ENCODE results near the gene GNA12.
"Not testable (repeated sequence)": the region's sequence is repeated elsewhere in the genome, so short reads cannot be mapped to it uniquely, and the experiment has no call there.

The GNA12 gene

GRCh38 chr7:2687881-2688318 is 156.2 kb downstream of the GNA12 start, which contains the start of gene AMZ1:
Gene AMZ1, plus strand, starts transcription at chr7:2688202. Its CDS starts 12,250 bp downstream, at chr7:2700452.
- H3K9ac ChIP-seq (ENCODE audit: low read depth in 1 of 2, low read length in 2 of 2): no peak within 1 kb of the TSS
- no peak within 1 kb of the TSS for H3K4me3 ChIP-seq (ENCODE audit: low read length in 2 of 2)
- no peaks in the 10 kb centered on the region for H3K36me3 ChIP-seq (ENCODE audit: control insufficient read depth in 2 of 2, insufficient read depth in 2 of 2, low read length in 2 of 2)
- no peak within 1 kb of the TSS for H3K27ac ChIP-seq (ENCODE audit: low read depth in 2 of 2, low read length in 2 of 2)
- peaks cover 34 to 49% of the 10 kb centered on the region in 2 donors for H3K27me3 ChIP-seq (ENCODE audit: control insufficient read depth in 2 of 2, insufficient read depth in 2 of 2, low read length in 2 of 2)
- peaks cover 0 to 7% of the 10 kb centered on the region in 2 donors for H3K4me1 ChIP-seq (ENCODE audit: control insufficient read depth in 2 of 2, insufficient read depth in 2 of 2, low read length in 2 of 2)
- H3K9me3 ChIP-seq (ENCODE audit: control insufficient read depth in 2 of 2, low read length in 2 of 2): no peaks in the 10 kb centered on the region

GRCh38 chr7:2687338-2687869 is 156.7 kb downstream of the GNA12 start:
- Histone ChIP-seq H3K9ac (ENCODE audit: low read depth in 1 of 2, low read length in 2 of 2) (no peak overlapping the region), H3K4me3 (ENCODE audit: low read length in 2 of 2) (no peak overlapping the region), H3K36me3 (ENCODE audit: control insufficient read depth in 2 of 2, insufficient read depth in 2 of 2, low read length in 2 of 2) (no peaks in the 10 kb centered on the region), H3K9me3 (ENCODE audit: control insufficient read depth in 2 of 2, low read length in 2 of 2) (no peaks in the 10 kb centered on the region), H3K27ac (ENCODE audit: low read depth in 2 of 2, low read length in 2 of 2) (no peak overlapping the region), H3K4me1 (ENCODE audit: control insufficient read depth in 2 of 2, insufficient read depth in 2 of 2, low read length in 2 of 2) (peaks cover 0 to 2% of the 10 kb centered on the region in 2 donors), H3K27me3 (ENCODE audit: control insufficient read depth in 2 of 2, insufficient read depth in 2 of 2, low read length in 2 of 2) (peaks cover 34 to 45% of the 10 kb centered on the region in 2 donors)

GRCh38 chr7:2686101-2686500 is 158.0 kb downstream of the GNA12 start:
- Histone ChIP-seq H3K27ac (ENCODE audit: low read depth in 2 of 2, low read length in 2 of 2) (no peak overlapping the region), H3K27me3 (ENCODE audit: control insufficient read depth in 2 of 2, insufficient read depth in 2 of 2, low read length in 2 of 2) (peaks cover 31 to 43% of the 10 kb centered on the region in 2 donors), H3K9ac (ENCODE audit: low read depth in 1 of 2, low read length in 2 of 2) (no peak overlapping the region), H3K36me3 (ENCODE audit: control insufficient read depth in 2 of 2, insufficient read depth in 2 of 2, low read length in 2 of 2) (no peaks in the 10 kb centered on the region), H3K9me3 (ENCODE audit: control insufficient read depth in 2 of 2, low read length in 2 of 2) (no peaks in the 10 kb centered on the region), H3K4me3 (ENCODE audit: low read length in 2 of 2) (no peak overlapping the region), H3K4me1 (ENCODE audit: control insufficient read depth in 2 of 2, insufficient read depth in 2 of 2, low read length in 2 of 2) (peaks cover 0 to 2% of the 10 kb centered on the region in 2 donors)

GRCh38 chr7:2684501-2684900 is 159.6 kb downstream of the GNA12 start:
- H3K9me3 ChIP-seq (ENCODE audit: control insufficient read depth in 2 of 2, low read length in 2 of 2): no peaks in the 10 kb centered on the region
- H3K4me1 ChIP-seq (ENCODE audit: control insufficient read depth in 2 of 2, insufficient read depth in 2 of 2, low read length in 2 of 2): peaks cover 0 to 2% of the 10 kb centered on the region in 2 donors
- no peak overlapping the region for H3K27ac ChIP-seq (ENCODE audit: low read depth in 2 of 2, low read length in 2 of 2)
- no peaks in the 10 kb centered on the region for H3K36me3 ChIP-seq (ENCODE audit: control insufficient read depth in 2 of 2, insufficient read depth in 2 of 2, low read length in 2 of 2)
- H3K9ac ChIP-seq (ENCODE audit: low read depth in 1 of 2, low read length in 2 of 2): no peak overlapping the region
- H3K4me3 ChIP-seq (ENCODE audit: low read length in 2 of 2): no peak overlapping the region
- H3K27me3 ChIP-seq (ENCODE audit: control insufficient read depth in 2 of 2, insufficient read depth in 2 of 2, low read length in 2 of 2): peaks cover 22 to 36% of the 10 kb centered on the region in 2 donors

GRCh38 chr7:2681929-2682799 is 161.9 kb downstream of the GNA12 start:
- Histone ChIP-seq H3K9ac (ENCODE audit: low read depth in 1 of 2, low read length in 2 of 2) (no peak overlapping the region), H3K4me1 (ENCODE audit: control insufficient read depth in 2 of 2, insufficient read depth in 2 of 2, low read length in 2 of 2) (no peaks in the 10 kb centered on the region), H3K27ac (ENCODE audit: low read depth in 2 of 2, low read length in 2 of 2) (no peak overlapping the region), H3K36me3 (ENCODE audit: control insufficient read depth in 2 of 2, insufficient read depth in 2 of 2, low read length in 2 of 2) (no peaks in the 10 kb centered on the region), H3K27me3 (ENCODE audit: control insufficient read depth in 2 of 2, insufficient read depth in 2 of 2, low read length in 2 of 2) (peaks cover 6 to 18% of the 10 kb centered on the region in 2 donors), H3K9me3 (ENCODE audit: control insufficient read depth in 2 of 2, low read length in 2 of 2) (no peaks in the 10 kb centered on the region), H3K4me3 (ENCODE audit: low read length in 2 of 2) (no peak overlapping the region)

- Histone ChIP-seq H3K27ac (ENCODE audit: low read depth in 2 of 2, low read length in 2 of 2) (no peak overlapping the region), H3K9ac (ENCODE audit: low read depth in 1 of 2, low read length in 2 of 2) (no peak overlapping the region), H3K36me3 (ENCODE audit: control insufficient read depth in 2 of 2, insufficient read depth in 2 of 2, low read length in 2 of 2) (no peaks in the 10 kb centered on the region), H3K9me3 (ENCODE audit: control insufficient read depth in 2 of 2, low read length in 2 of 2) (no peaks in the 10 kb centered on the region), H3K4me3 (ENCODE audit: low read length in 2 of 2) (no peak overlapping the region), H3K4me1 (ENCODE audit: control insufficient read depth in 2 of 2, insufficient read depth in 2 of 2, low read length in 2 of 2) (no peaks in the 10 kb centered on the region), H3K27me3 (ENCODE audit: control insufficient read depth in 2 of 2, insufficient read depth in 2 of 2, low read length in 2 of 2) (peaks cover 2 to 9% of the 10 kb centered on the region in 2 donors)
Measured at GRCh38 chr7:2680792-2681490, 163.2 kb downstream of the GNA12 start.

GRCh38 chr7:2680256-2680655 is 163.9 kb downstream of the GNA12 start:
- Histone ChIP-seq H3K36me3 (ENCODE audit: control insufficient read depth in 2 of 2, insufficient read depth in 2 of 2, low read length in 2 of 2) (no peaks in the 10 kb centered on the region), H3K9me3 (ENCODE audit: control insufficient read depth in 2 of 2, low read length in 2 of 2) (no peaks in the 10 kb centered on the region), H3K4me1 (ENCODE audit: control insufficient read depth in 2 of 2, insufficient read depth in 2 of 2, low read length in 2 of 2) (no peaks in the 10 kb centered on the region), H3K27me3 (ENCODE audit: control insufficient read depth in 2 of 2, insufficient read depth in 2 of 2, low read length in 2 of 2) (peaks cover 2 to 7% of the 10 kb centered on the region in 2 donors), H3K9ac (ENCODE audit: low read depth in 1 of 2, low read length in 2 of 2) (no peak overlapping the region), H3K27ac (ENCODE audit: low read depth in 2 of 2, low read length in 2 of 2) (no peak overlapping the region), H3K4me3 (ENCODE audit: low read length in 2 of 2) (no peak overlapping the region)

- H3K9ac ChIP-seq (ENCODE audit: low read depth in 1 of 2, low read length in 2 of 2); H3K27ac ChIP-seq (ENCODE audit: low read depth in 2 of 2, low read length in 2 of 2): not testable (repeated sequence)
Measured at GRCh38 chr7:2679135-2680127, 164.7 kb downstream of the GNA12 start.

GRCh38 chr7:2678454-2678853 is 165.7 kb downstream of the GNA12 start:
- H3K4me3 ChIP-seq (ENCODE audit: low read length in 2 of 2); H3K36me3 ChIP-seq (ENCODE audit: control insufficient read depth in 2 of 2, insufficient read depth in 2 of 2, low read length in 2 of 2); H3K9ac ChIP-seq (ENCODE audit: low read depth in 1 of 2, low read length in 2 of 2); H3K27me3 ChIP-seq (ENCODE audit: control insufficient read depth in 2 of 2, insufficient read depth in 2 of 2, low read length in 2 of 2); H3K4me1 ChIP-seq (ENCODE audit: control insufficient read depth in 2 of 2, insufficient read depth in 2 of 2, low read length in 2 of 2); H3K9me3 ChIP-seq (ENCODE audit: control insufficient read depth in 2 of 2, low read length in 2 of 2); H3K27ac ChIP-seq (ENCODE audit: low read depth in 2 of 2, low read length in 2 of 2): not testable (repeated sequence)

More at GRCh38 chr7:2679135-2680127, 164.7 kb downstream of the GNA12 start:
- not testable (repeated sequence) for H3K27me3 ChIP-seq (ENCODE audit: control insufficient read depth in 2 of 2, insufficient read depth in 2 of 2, low read length in 2 of 2); H3K4me1 ChIP-seq (ENCODE audit: control insufficient read depth in 2 of 2, insufficient read depth in 2 of 2, low read length in 2 of 2); H3K4me3 ChIP-seq (ENCODE audit: low read length in 2 of 2); H3K9me3 ChIP-seq (ENCODE audit: control insufficient read depth in 2 of 2, low read length in 2 of 2); H3K36me3 ChIP-seq (ENCODE audit: control insufficient read depth in 2 of 2, insufficient read depth in 2 of 2, low read length in 2 of 2)

All from mucosa of rectum (tissue), 2 donors.